Measurements from ENCODE around the gene LANCL3.
"Not testable (repeated sequence)": the region's sequence is repeated elsewhere in the genome, so short reads cannot be mapped to it uniquely, and the experiment has no call there.

DNA sequence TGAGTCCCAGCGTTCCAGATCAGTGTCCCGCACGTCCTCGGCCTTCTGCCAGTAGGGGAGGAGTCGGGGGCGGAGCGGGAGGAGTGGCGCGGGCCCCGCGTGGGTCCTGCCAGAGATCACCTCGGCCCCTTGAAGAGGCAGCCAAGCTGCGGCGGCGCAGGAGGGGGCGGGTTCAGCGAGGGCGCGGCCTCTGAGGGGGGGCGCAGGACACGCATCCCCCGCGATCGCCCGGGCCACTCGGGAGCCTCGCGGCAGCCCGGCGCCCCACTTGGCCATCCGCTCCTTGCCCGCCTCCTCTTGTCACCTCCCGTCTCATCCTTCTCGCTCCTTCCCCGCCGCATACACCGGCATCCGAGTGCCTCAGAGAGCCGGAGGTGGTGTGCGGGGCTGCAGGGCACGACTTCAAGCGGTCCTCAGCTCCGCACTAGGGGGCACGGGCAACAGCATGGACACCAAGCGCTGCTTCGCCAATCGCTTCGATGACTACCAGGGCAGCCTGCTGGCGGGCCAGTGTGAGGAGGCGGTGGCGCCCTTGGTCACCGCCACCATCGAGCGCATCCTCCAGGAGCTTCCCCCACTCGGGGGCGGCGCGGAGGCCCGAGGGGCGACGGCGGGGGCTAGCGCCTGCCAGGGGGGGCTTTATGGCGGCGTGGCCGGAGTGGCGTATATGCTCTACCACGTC, at the start of gene LANCL3:
- not testable (repeated sequence) for TF ChIP-seq SIN3A (IDR thresholded peaks at IDR 0.05; ENCODE audit: borderline replicate concordance, insufficient read depth, low read length)
- TF ChIP-seq, protein P1, sequence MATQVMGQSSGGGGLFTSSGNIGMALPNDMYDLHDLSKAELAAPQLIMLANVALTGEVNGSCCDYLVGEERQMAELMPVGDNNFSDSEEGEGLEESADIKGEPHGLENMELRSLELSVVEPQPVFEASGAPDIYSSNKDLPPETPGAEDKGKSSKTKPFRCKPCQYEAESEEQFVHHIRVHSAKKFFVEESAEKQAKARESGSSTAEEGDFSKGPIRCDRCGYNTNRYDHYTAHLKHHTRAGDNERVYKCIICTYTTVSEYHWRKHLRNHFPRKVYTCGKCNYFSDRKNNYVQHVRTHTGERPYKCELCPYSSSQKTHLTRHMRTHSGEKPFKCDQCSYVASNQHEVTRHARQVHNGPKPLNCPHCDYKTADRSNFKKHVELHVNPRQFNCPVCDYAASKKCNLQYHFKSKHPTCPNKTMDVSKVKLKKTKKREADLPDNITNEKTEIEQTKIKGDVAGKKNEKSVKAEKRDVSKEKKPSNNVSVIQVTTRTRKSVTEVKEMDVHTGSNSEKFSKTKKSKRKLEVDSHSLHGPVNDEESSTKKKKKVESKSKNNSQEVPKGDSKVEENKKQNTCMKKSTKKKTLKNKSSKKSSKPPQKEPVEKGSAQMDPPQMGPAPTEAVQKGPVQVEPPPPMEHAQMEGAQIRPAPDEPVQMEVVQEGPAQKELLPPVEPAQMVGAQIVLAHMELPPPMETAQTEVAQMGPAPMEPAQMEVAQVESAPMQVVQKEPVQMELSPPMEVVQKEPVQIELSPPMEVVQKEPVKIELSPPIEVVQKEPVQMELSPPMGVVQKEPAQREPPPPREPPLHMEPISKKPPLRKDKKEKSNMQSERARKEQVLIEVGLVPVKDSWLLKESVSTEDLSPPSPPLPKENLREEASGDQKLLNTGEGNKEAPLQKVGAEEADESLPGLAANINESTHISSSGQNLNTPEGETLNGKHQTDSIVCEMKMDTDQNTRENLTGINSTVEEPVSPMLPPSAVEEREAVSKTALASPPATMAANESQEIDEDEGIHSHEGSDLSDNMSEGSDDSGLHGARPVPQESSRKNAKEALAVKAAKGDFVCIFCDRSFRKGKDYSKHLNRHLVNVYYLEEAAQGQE (IDR thresholded peaks at IDR 0.05; ENCODE audit: insufficient read depth in 1 of 2, low read depth in 2 of 2, low read length in 2 of 2), result not testable (repeated sequence)
